PC-9 (cell line): ENCODE results near the gene HPGD. TPM values are rescaled to one million over a fixed set of nuclear protein-coding genes. Genes with fewer than 3 reads are reported as not detected.

Experiments used
- BruUV-seq: library from RNA; stranded (reverse); fragments of 400-500 nt; replicated peaks from 2 replicates; lab custom pipeline; 2021; lab: Mats Ljungman, UMichigan
- CTCF ChIA-PET: fragments of 300-600 bp; sonication (Branson Sonifier 250); formaldehyde crosslinking; loops from one replicate; lab custom pipeline; 2022; ENCODE audit warnings: antibody characterized with exemption; lab: Charles Lee
- POLR2A ChIA-PET: fragments of 300-600 bp; sonication (Branson Sonifier 250); formaldehyde crosslinking; loops from one replicate; lab custom pipeline; 2022; ENCODE audit warnings: antibody characterized with exemption; ENCODE audit not compliant: unreplicated experiment; lab: Charles Lee
- DNase-seq, 2 experiments: peaks; one replicate each; pipeline versions ENCODE4 v3.0.0 to v3.0.0-alpha.2; 2015 to 2022; ENCODE audit warnings: mixed read lengths in 1 of 2
- H2AFZ ChIP-seq: fragments of 200-600 bp; sonication (generic); 2 replicates; pipeline ENCODE4 v1.8.1; 2017; ENCODE audit warnings: antibody characterized with exemption
- H3F3A ChIP-seq: fragments of 200-600 bp; sonication (generic); 2 replicates; pipeline ENCODE4 v1.8.1; 2017; ENCODE audit warnings: antibody characterized with exemption, mild to moderate bottlenecking, low read depth; ENCODE audit not compliant: insufficient read depth
- H3K27ac ChIP-seq: fragments of 200-600 bp; sonication (generic); 2 replicates; pipeline ENCODE4 v1.6.1; 2016; ENCODE audit warnings: mixed run types
- H3K27me3 ChIP-seq: fragments of 200-600 bp; sonication (generic); 2 replicates; pipeline ENCODE4 v1.6.1; 2016; ENCODE audit warnings: low read depth, mixed run types; ENCODE audit not compliant: insufficient read depth
- H3K36me3 ChIP-seq: fragments of 200-600 bp; sonication (generic); 2 replicates; pipeline ENCODE4 v1.6.1; 2016; ENCODE audit warnings: low read depth, mixed run types
- H3K4me1 ChIP-seq: fragments of 200-600 bp; sonication (generic); replicated peaks from 2 replicates; pipeline ENCODE4 v1.6.1; 2016; ENCODE audit warnings: mixed run types; ENCODE audit not compliant: insufficient read depth
- H3K4me2 ChIP-seq: fragments of 200-600 bp; sonication (generic); 2 replicates; pipeline ENCODE4 v1.6.1; 2017; ENCODE audit warnings: mixed run types
- H3K4me3 ChIP-seq: fragments of 200-600 bp; sonication (generic); 2 replicates; pipeline ENCODE4 v1.6.1; 2016; ENCODE audit warnings: mixed run types
- H3K79me2 ChIP-seq: fragments of 200-600 bp; sonication (generic); 2 replicates; pipeline ENCODE4 v1.6.1; 2017; ENCODE audit warnings: low read depth, mixed run types
- H3K9me2 ChIP-seq: fragments of 200-600 bp; sonication (generic); 2 replicates; pipeline ENCODE4 v1.8.1; 2017; ENCODE audit warnings: mild to moderate bottlenecking; ENCODE audit not compliant: insufficient read depth
- H3K9me3 ChIP-seq: fragments of 200-600 bp; sonication (generic); 2 replicates; pipeline ENCODE4 v1.8.1; 2016; ENCODE audit warnings: low read depth; ENCODE audit not compliant: insufficient read depth
- H4K20me1 ChIP-seq: fragments of 200-600 bp; sonication (generic); 2 replicates; pipeline ENCODE4 v1.8.1; 2017; ENCODE audit not compliant: insufficient read depth
- EZH2 ChIP-seq: fragments of 200-600 bp; sonication (generic); IDR thresholded peaks from 2 replicates; pipeline ENCODE4 v1.8.0; 2017; ENCODE audit warnings: antibody characterized with exemption, low read depth
- intact Hi-C: fragments of 100-400 bp; cut with micrococcal nuclease; formaldehyde crosslinking; loops from one replicate; pipeline ENCODE4 v1.10.0; 2022; ENCODE audit not compliant: unreplicated experiment
- total RNA-seq: library from RNA; stranded (reverse); gene quantifications from 2 replicates; pipeline ENCODE4 v1.2.3, GENCODE V29; 2021
- TF ChIP-seq, protein P1 (sequence below): fragments of 200-600 bp; sonication (generic); conservative IDR thresholded peaks from 2 replicates; pipeline ENCODE4 v1.6.1; 2017; ENCODE audit warnings: mixed run types, antibody characterized with exemption, mild to moderate bottlenecking, moderate library complexity

Gene HPGD
- total RNA-seq, 1 experiment from 2014 or later: 0.96 TPM

- Histone ChIP-seq H3K9me3 (no peaks in the 10 kb centered on the region), H3K27me3 (no peaks in the 10 kb centered on the region), H3K4me1 (no peaks in the 10 kb centered on the region), H3K79me2 (no peaks in the 10 kb centered on the region), H4K20me1 (no peaks in the 10 kb centered on the region), H3K27ac (no peak overlapping the region), H3F3A (no peaks in the 10 kb centered on the region), H3K36me3 (no peaks in the 10 kb centered on the region), H3K9me2 (no peaks in the 10 kb centered on the region), H3K4me2 (no peak overlapping the region), H3K4me3 (no peak overlapping the region), H2AFZ (no peak overlapping the region)
- DNase-seq: no peak
- ChIA-PET POLR2A (no interaction called here), CTCF (no interaction called here)
- BruUV-seq: no TSS peak
- intact Hi-C loops: no loop called here
- no peak for TF ChIP-seq EZH2
- TF ChIP-seq, protein P1, sequence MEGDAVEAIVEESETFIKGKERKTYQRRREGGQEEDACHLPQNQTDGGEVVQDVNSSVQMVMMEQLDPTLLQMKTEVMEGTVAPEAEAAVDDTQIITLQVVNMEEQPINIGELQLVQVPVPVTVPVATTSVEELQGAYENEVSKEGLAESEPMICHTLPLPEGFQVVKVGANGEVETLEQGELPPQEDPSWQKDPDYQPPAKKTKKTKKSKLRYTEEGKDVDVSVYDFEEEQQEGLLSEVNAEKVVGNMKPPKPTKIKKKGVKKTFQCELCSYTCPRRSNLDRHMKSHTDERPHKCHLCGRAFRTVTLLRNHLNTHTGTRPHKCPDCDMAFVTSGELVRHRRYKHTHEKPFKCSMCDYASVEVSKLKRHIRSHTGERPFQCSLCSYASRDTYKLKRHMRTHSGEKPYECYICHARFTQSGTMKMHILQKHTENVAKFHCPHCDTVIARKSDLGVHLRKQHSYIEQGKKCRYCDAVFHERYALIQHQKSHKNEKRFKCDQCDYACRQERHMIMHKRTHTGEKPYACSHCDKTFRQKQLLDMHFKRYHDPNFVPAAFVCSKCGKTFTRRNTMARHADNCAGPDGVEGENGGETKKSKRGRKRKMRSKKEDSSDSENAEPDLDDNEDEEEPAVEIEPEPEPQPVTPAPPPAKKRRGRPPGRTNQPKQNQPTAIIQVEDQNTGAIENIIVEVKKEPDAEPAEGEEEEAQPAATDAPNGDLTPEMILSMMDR: no peak
Observed at GRCh38 chr4:174444390-174444789, 77.9 kb downstream of the HPGD start.

Other genes starting within 250 kb of the HPGD start
- gene FBXO8, start 238.8 kb downstream of the HPGD start, total RNA-seq: 11.6 and 16.7 TPM in 2 replicates
- 20.2 and 22.4 TPM in 2 replicates for gene CEP44, start 238.6 kb downstream of the HPGD start, total RNA-seq